ENCODE data around the gene ACCSL.

Gene ACCSL

GRCh38 chr11:44097821-44098220, 50.0 kb downstream of the ACCSL start:
- DNase-seq (ENCODE audit: low read depth): no peak

- DNase-seq (ENCODE audit: low read depth): no peak
Measured at GRCh38 chr11:44101098-44101497, 53.3 kb downstream of the ACCSL start.

GRCh38 chr11:44104481-44105294, 56.9 kb downstream of the ACCSL start:
- no peak for DNase-seq (ENCODE audit: low read depth)

GRCh38 chr11:44108260-44108659, 60.5 kb downstream of the ACCSL start:
- DNase-seq (ENCODE audit: low read depth): no peak
